ENCODE measurements around the gene TUBA3E. TPM values are rescaled to one million over a fixed set of nuclear protein-coding genes. Genes with fewer than 3 reads are reported as not detected.
"Not testable (repeated sequence)": the region's sequence is repeated elsewhere in the genome, so short reads cannot be mapped to it uniquely, and the experiment has no call there.

Gene TUBA3E
- total RNA-seq, result not detected

DNA sequence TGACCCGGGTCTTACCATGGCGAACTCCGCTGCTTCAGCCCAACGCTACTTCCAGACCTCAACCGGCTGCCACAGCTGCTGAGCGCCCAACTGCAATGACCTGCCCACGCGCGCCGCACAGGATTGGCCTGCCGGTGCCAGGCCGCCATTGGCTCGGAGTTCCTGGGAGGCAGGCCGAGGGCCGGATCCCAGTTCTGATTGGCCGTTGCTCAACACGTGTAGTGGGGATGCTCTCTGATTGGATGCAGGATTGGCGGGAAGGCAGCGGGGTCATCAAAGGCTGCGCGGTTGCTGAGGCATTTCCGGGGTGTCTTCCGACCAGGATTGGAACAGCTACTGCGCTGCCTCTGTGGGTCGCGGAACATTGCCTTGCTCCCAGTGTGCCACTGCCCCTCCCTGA lies at the start of gene TUBA3E:
TSS of gene TUBA3E (minus strand) at position 97 of the 400 bp plus-strand sequence. CDS start at position 18, 79 bp downstream.
- ATAC-seq, result no peak

GRCh38 chr2:130246430-130246829 lies 48.2 kb upstream of the TUBA3E start:
- no peak for DNase-seq (ENCODE audit: low spot score)
- intact Hi-C loops (cut with DNase I), result no loop called here
- ATAC-seq, result no peak

More for the DNA sequence above, at the start of gene TUBA3E:
- intact Hi-C loops (cut with DNase I), result no loop called here
- no peak for DNase-seq (ENCODE audit: low spot score)

DNA sequence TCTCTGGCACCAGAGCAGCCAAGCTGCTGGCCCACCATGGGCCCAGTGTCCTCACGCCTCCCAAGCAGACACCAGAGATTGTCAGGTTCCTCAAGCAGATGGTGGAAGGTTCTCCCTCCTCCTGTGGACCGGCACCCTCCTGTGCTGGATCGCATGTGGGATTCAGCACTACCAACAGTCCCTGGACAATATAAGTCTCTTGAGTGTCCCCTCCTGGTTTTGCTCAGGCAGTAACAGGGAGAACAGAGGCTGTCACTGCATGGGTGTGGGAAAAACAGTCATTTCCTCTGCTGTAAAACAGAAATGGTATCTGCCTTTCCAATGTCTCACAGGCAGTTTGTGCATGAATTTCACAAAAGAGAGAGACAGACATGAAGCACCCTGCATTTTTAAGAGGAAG lies 47.7 kb upstream of the TUBA3E start:
- intact Hi-C loops (cut with DNase I), result no loop called here
- DNase-seq (ENCODE audit: low spot score) (no peak), ATAC-seq (no peak)

- intact Hi-C loops (cut with DNase I), result no loop called here
- ATAC-seq (no peak), DNase-seq (ENCODE audit: low spot score) (no peak)
Observed at GRCh38 chr2:130243359-130243758, 45.1 kb upstream of the TUBA3E start.

DNA sequence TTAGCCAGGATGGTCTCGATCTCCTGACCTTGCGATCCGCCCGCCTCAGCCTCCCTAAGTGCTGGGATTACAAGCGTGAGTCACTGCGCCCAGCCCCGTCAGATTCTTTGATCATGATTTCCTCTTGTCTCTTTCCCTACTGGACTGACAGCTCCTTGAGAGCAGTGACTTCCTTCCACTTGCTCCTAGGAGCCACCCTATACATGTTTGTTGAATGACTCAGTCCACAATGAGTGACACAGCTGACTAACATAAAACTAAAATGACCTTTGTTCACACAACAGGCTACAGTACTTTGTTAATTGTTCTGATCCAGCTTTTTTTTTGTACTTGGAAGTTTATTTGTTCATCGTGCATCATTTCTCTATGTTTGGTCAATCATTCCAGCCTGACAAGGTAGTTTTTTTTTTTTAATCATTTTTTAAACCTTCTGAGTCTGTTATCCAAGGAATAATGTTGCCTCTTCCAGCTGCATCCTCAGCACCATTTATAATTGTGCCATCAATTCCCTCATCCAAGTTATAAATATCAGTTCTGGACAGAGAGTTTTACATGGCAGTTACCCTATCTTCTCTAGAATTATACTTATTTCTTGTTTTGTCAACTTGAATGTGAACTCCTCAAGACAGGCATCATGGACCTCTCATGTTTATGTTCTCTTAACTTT lies 42.9 kb upstream of the TUBA3E start:
- intact Hi-C loops (cut with DNase I), result no loop called here
- no peak for ATAC-seq

GRCh38 chr2:130239581-130239980 lies 41.3 kb upstream of the TUBA3E start:
- ATAC-seq; DNase-seq (ENCODE audit: low spot score); intact Hi-C loops (cut with DNase I): not testable (repeated sequence)

More for the DNA sequence above, 42.9 kb upstream of the TUBA3E start:
- DNase-seq (ENCODE audit: low spot score), result no peak

DNA sequence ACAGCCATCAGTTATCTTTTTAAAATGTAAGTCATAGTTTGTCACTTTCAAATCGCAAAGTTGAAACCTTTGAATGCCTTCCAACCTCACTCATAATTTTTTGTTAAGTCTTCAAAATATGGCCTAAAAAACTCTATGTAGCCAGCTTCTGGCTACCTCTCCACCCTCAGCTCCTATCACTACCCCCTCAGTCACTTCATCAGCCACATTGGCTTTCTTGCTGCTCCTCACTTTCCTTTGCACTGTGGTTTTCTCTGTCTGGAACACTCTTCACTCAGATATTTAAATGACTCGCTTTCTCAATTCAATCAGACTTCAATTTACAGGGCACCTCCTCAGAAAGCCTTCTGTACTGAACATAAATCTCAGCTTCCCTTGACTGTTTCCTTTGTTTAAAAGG lies 34.8 kb upstream of the TUBA3E start:
- intact Hi-C loops (cut with DNase I); ATAC-seq; DNase-seq (ENCODE audit: low spot score): not testable (repeated sequence)

DNA sequence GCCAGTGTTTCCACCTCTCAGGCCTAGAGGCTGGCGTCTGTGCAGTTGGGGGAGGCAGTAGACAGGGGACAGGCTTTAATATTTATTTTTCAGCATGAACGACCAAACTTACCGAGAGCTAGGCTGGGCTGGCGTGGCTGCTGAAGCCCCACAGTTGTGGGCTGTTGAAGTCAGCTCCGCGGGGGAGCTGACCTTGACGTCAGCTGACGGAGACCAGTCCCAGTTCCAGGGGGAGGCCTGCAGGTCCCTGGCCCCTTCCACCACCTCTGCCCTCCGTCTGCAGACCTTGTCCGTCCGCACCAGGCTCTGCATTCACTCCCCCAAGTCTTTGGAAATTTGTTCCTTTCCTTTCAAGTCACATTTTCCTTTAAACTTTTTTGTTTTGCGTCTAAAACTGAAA lies 33.4 kb upstream of the TUBA3E start:
- ATAC-seq, result no peak
- DNase-seq (ENCODE audit: low spot score), result no peak
- intact Hi-C loops (cut with DNase I), result no loop called here

- ATAC-seq; DNase-seq (ENCODE audit: low spot score); intact Hi-C loops (cut with DNase I): not testable (repeated sequence)
Observed at GRCh38 chr2:130230907-130231306, 32.7 kb upstream of the TUBA3E start.

DNA sequence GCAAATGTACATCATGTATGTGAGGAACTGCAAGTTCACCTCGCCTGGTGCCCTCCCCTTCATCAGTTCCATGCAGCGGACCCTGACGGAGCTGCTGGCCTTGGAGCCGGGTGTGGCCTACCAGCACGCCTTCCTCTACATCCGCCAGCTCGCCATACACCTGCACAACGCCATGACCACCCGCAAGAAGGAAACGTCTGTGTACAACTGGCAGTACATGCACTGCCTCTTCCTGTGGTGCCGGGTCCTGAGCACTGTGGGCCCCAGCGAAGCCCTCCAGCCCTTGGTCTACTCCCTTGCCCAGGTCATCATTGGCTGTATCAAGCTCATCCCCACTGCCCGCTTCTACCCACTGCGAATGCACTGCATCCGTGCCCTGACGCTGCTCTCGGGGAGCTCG lies 32.1 kb upstream of the TUBA3E start:
- intact Hi-C loops (cut with DNase I); ATAC-seq; DNase-seq (ENCODE audit: low spot score): not testable (repeated sequence)

- DNase-seq (ENCODE audit: low spot score); intact Hi-C loops (cut with DNase I): not testable (repeated sequence)
- ATAC-seq, result peak; percentile 80
Observed at GRCh38 chr2:130229161-130229510, 30.9 kb upstream of the TUBA3E start.

GRCh38 chr2:130228467-130229160 lies 30.4 kb upstream of the TUBA3E start:
- intact Hi-C loops (cut with DNase I); ATAC-seq; DNase-seq (ENCODE audit: low spot score): not testable (repeated sequence)

DNA sequence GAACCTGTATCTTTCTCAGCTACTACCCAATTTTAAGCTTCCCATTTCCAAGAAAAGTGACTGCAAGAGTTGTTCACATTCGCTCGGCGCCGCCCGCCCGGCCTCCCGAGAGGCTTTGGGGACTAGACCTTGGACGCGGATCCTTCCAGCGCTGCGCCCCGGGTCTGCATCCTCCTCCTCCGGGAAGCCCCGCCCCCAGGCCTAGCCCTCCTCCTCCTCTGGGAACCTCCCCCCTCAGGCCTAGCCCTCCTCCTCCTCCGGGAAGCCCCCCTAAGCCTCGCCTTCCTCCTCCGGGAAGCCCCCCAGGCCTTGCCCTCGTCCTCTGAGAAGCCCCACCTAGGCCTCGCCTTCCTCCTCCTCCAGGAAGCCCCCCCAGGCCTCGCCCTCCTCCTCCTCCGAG lies 29.8 kb upstream of the TUBA3E start:
- DNase-seq (ENCODE audit: low spot score); ATAC-seq; intact Hi-C loops (cut with DNase I): not testable (repeated sequence)

- intact Hi-C loops (cut with DNase I); ATAC-seq; DNase-seq (ENCODE audit: low spot score): not testable (repeated sequence)
Observed at GRCh38 chr2:130222523-130222922, 24.3 kb upstream of the TUBA3E start.

DNA sequence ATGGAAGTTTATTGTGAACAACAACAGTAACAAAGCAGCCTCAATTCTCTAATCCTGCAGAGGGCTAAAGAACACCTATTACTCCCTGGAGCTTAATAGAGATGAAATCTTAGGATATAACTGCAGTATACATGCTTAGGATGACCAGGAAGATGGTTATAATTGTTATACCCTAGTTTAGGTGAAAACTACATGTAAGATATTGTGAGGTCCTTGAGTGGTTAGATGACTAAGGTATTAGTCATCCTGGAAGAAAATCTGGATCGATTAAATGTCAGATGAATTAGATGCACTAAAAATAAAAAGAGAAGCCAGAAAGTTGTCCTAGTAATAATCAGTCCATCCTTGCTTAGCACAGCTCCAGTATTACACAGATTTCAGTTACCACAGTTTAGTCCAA lies 22.3 kb upstream of the TUBA3E start:
- ATAC-seq, result not testable (repeated sequence)

GRCh38 chr2:130219147-130219546 lies 20.9 kb upstream of the TUBA3E start:
- ATAC-seq; intact Hi-C loops (cut with DNase I); DNase-seq (ENCODE audit: low spot score): not testable (repeated sequence)

More for the DNA sequence above, 22.3 kb upstream of the TUBA3E start:
- DNase-seq (ENCODE audit: low spot score); intact Hi-C loops (cut with DNase I): not testable (repeated sequence)

GRCh38 chr2:130207051-130207450 lies 8.8 kb upstream of the TUBA3E start:
- DNase-seq (ENCODE audit: low spot score); intact Hi-C loops (cut with DNase I); ATAC-seq: not testable (repeated sequence)

GRCh38 chr2:130203150-130203549 lies 4.9 kb upstream of the TUBA3E start:
- DNase-seq (ENCODE audit: low spot score); ATAC-seq; intact Hi-C loops (cut with DNase I): not testable (repeated sequence)

DNA sequence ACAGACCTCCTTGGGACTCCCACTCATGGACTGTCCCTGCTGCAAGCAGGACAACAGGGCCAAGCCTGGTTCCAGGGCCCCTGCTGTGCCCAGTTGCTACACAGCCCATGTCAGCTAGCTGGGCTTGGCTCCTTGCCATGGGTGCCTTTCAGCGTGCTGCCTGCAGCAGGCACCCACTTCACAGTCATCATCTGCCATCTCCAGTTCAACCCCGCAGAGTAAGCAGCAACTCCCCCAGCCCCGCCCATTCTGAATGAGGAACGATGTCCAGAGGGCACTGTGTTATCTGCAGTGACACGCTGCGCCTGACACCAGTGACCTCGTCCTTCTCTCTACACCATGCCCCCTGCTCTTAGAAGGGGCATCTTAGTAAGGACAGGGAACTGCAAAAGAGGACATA lies 4.3 kb upstream of the TUBA3E start:
- ATAC-seq; intact Hi-C loops (cut with DNase I); DNase-seq (ENCODE audit: low spot score): not testable (repeated sequence)

DNA sequence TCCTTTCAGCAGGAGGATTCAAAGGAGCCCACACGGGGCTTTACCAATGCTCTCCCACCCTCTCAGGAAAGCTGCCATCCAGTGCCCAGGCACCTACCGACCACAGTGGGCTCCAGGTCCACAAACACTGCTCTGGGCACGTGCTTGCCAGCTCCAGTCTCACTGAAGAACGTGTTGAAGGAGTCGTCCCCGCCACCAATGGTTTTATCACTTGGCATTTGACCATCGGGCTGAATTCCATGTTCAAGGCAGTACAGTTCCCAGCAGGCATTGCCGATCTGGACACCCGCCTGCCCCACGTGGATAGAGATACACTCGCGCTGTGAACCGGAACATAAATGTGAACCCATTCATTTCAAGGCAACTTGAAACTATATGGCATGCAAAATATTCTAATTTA lies 2.2 kb downstream of the TUBA3E start:
- intact Hi-C loops (cut with DNase I); ATAC-seq; DNase-seq (ENCODE audit: low spot score): not testable (repeated sequence)

All from sciatic nerve (tissue), 2 donors.